Measurements from ENCODE around the gene SLC4A8.

Gene SLC4A8

DNA sequence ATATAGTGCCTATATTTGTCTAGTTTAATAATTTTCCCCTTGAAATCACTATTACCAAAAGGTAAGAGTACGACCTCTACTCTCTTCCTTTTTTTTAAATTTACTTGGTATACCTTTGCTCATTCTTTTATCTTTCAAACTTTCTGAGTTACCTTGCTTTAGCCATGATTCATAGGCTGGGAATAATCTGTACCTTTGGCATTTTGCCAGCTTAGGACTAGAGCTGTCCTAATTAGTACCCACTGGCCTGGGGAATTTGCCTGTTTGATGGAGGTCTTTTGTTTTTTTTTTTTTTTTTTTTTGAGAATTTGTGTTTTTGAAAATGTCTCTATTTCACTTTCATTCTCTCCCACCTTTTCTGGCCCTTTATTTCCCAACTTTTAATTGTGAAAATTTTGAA, 8.7 kb upstream of the SLC4A8 start:
- no peak for TF ChIP-seq ARNTL (CRISPR knock-in tag; IDR thresholded peaks at IDR 0.05; ENCODE audit: borderline replicate concordance, low read depth)
- TF ChIP-seq ZFP3 (CRISPR knock-in tag; IDR thresholded peaks at IDR 0.05), result no peak
- no peak for TF ChIP-seq SNAI2 (CRISPR knock-in tag; IDR thresholded peaks at IDR 0.05)
- no peak for TF ChIP-seq TCF4 (CRISPR knock-in tag; IDR thresholded peaks at IDR 0.05; ENCODE audit: borderline replicate concordance)
- TF ChIP-seq, protein P1, sequence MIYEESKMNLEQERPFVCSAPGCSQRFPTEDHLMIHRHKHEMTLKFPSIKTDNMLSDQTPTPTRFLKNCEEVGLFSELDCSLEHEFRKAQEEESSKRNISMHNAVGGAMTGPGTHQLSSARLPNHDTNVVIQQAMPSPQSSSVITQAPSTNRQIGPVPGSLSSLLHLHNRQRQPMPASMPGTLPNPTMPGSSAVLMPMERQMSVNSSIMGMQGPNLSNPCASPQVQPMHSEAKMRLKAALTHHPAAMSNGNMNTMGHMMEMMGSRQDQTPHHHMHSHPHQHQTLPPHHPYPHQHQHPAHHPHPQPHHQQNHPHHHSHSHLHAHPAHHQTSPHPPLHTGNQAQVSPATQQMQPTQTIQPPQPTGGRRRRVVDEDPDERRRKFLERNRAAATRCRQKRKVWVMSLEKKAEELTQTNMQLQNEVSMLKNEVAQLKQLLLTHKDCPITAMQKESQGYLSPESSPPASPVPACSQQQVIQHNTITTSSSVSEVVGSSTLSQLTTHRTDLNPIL (CRISPR knock-in tag; IDR thresholded peaks at IDR 0.05; ENCODE audit: low read depth), result no peak
- no peak for TF ChIP-seq ZNF70 (CRISPR knock-in tag; IDR thresholded peaks at IDR 0.05)
- TF ChIP-seq, protein P2, sequence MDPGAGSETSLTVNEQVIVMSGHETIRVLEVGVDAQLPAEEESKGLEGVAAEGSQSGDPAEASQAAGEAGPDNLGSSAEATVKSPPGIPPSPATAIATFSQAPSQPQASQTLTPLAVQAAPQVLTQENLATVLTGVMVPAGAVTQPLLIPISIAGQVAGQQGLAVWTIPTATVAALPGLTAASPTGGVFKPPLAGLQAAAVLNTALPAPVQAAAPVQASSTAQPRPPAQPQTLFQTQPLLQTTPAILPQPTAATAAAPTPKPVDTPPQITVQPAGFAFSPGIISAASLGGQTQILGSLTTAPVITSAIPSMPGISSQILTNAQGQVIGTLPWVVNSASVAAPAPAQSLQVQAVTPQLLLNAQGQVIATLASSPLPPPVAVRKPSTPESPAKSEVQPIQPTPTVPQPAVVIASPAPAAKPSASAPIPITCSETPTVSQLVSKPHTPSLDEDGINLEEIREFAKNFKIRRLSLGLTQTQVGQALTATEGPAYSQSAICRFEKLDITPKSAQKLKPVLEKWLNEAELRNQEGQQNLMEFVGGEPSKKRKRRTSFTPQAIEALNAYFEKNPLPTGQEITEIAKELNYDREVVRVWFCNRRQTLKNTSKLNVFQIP (CRISPR knock-in tag; IDR thresholded peaks at IDR 0.05; ENCODE audit: borderline replicate concordance, low read depth), result no peak
- TF ChIP-seq ZNF565 (CRISPR knock-in tag; conservative IDR thresholded peaks at IDR 0.05; ENCODE audit: low read depth), result no peak
- no peak for TF ChIP-seq ZFP30 (CRISPR knock-in tag; IDR thresholded peaks at IDR 0.05)
- no peak for TF ChIP-seq PPARA (CRISPR knock-in tag; IDR thresholded peaks at IDR 0.05; ENCODE audit: borderline replicate concordance)
- TF ChIP-seq ZC3H10 (CRISPR knock-in tag; IDR thresholded peaks at IDR 0.05), result no peak
- TF ChIP-seq ISL1 (CRISPR knock-in tag; IDR thresholded peaks at IDR 0.05), result no peak
- no peak for TF ChIP-seq ESRRG (CRISPR knock-in tag; IDR thresholded peaks at IDR 0.05)
- TF ChIP-seq, protein P3, sequence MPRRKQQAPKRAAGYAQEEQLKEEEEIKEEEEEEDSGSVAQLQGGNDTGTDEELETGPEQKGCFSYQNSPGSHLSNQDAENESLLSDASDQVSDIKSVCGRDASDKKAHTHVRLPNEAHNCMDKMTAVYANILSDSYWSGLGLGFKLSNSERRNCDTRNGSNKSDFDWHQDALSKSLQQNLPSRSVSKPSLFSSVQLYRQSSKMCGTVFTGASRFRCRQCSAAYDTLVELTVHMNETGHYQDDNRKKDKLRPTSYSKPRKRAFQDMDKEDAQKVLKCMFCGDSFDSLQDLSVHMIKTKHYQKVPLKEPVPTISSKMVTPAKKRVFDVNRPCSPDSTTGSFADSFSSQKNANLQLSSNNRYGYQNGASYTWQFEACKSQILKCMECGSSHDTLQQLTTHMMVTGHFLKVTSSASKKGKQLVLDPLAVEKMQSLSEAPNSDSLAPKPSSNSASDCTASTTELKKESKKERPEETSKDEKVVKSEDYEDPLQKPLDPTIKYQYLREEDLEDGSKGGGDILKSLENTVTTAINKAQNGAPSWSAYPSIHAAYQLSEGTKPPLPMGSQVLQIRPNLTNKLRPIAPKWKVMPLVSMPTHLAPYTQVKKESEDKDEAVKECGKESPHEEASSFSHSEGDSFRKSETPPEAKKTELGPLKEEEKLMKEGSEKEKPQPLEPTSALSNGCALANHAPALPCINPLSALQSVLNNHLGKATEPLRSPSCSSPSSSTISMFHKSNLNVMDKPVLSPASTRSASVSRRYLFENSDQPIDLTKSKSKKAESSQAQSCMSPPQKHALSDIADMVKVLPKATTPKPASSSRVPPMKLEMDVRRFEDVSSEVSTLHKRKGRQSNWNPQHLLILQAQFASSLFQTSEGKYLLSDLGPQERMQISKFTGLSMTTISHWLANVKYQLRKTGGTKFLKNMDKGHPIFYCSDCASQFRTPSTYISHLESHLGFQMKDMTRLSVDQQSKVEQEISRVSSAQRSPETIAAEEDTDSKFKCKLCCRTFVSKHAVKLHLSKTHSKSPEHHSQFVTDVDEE (CRISPR knock-in tag; IDR thresholded peaks at IDR 0.05), result no peak
- TF ChIP-seq, protein P4, sequence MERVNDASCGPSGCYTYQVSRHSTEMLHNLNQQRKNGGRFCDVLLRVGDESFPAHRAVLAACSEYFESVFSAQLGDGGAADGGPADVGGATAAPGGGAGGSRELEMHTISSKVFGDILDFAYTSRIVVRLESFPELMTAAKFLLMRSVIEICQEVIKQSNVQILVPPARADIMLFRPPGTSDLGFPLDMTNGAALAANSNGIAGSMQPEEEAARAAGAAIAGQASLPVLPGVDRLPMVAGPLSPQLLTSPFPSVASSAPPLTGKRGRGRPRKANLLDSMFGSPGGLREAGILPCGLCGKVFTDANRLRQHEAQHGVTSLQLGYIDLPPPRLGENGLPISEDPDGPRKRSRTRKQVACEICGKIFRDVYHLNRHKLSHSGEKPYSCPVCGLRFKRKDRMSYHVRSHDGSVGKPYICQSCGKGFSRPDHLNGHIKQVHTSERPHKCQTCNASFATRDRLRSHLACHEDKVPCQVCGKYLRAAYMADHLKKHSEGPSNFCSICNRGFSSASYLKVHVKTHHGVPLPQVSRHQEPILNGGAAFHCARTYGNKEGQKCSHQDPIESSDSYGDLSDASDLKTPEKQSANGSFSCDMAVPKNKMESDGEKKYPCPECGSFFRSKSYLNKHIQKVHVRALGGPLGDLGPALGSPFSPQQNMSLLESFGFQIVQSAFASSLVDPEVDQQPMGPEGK (CRISPR knock-in tag; IDR thresholded peaks at IDR 0.05; ENCODE audit: borderline replicate concordance), result no peak
- no peak for ATAC-seq

DNA sequence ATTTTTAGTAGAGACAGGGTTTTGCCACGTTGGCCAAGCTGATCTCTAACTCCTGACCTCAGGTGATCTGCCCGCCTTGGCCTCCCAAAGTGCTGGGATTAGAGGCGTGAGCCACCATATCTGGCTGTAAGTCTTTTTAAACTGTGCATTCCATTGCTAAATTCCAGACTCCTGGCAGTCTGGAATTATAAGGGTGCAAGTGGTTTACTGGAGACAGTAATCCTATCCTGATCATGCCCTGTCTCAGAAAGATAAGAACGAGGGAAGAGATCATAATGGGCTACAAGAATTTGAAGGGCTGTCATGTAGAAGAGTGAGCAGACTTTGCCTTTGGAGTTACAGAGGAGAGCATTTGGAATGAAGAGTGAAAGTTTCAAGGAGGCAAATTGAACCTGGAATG, 6.8 kb upstream of the SLC4A8 start:
- no peak for ATAC-seq
- no peak for TF ChIP-seq TCF4 (CRISPR knock-in tag; IDR thresholded peaks at IDR 0.05; ENCODE audit: borderline replicate concordance)
- TF ChIP-seq ZFP30 (CRISPR knock-in tag; IDR thresholded peaks at IDR 0.05), result no peak
- TF ChIP-seq RARB (CRISPR knock-in tag; IDR thresholded peaks at IDR 0.05), result no peak
- TF ChIP-seq PPARA (CRISPR knock-in tag; IDR thresholded peaks at IDR 0.05; ENCODE audit: borderline replicate concordance), result no peak
- TF ChIP-seq, protein P5, sequence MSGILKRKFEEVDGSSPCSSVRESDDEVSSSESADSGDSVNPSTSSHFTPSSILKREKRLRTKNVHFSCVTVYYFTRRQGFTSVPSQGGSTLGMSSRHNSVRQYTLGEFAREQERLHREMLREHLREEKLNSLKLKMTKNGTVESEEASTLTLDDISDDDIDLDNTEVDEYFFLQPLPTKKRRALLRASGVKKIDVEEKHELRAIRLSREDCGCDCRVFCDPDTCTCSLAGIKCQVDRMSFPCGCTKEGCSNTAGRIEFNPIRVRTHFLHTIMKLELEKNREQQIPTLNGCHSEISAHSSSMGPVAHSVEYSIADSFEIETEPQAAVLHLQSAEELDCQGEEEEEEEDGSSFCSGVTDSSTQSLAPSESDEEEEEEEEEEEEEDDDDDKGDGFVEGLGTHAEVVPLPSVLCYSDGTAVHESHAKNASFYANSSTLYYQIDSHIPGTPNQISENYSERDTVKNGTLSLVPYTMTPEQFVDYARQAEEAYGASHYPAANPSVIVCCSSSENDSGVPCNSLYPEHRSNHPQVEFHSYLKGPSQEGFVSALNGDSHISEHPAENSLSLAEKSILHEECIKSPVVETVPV (CRISPR knock-in tag; IDR thresholded peaks at IDR 0.05), result no peak
- TF ChIP-seq ZNF565 (CRISPR knock-in tag; conservative IDR thresholded peaks at IDR 0.05; ENCODE audit: low read depth), result no peak
- no peak; the same call in 1 of the 2 replicates for TF ChIP-seq GLIS3 (CRISPR knock-in tag; IDR thresholded peaks at IDR 0.05)
- TF ChIP-seq ZNF70 (CRISPR knock-in tag; IDR thresholded peaks at IDR 0.05), result no peak
- peak; percentile 65; the same call in 1 of the 2 replicates for TF ChIP-seq ZFP3 (CRISPR knock-in tag; IDR thresholded peaks at IDR 0.05)
- TF ChIP-seq, protein P1 (CRISPR knock-in tag; IDR thresholded peaks at IDR 0.05; ENCODE audit: low read depth), result no peak; the same call in 1 of the 2 replicates
- no peak for TF ChIP-seq ARNTL (CRISPR knock-in tag; IDR thresholded peaks at IDR 0.05; ENCODE audit: borderline replicate concordance, low read depth)
- no peak for TF ChIP-seq CSDC2 (CRISPR knock-in tag; IDR thresholded peaks at IDR 0.05)
- TF ChIP-seq, protein P2 (CRISPR knock-in tag; IDR thresholded peaks at IDR 0.05; ENCODE audit: borderline replicate concordance, low read depth), result no peak
- TF ChIP-seq ZNF8 (CRISPR knock-in tag; IDR thresholded peaks at IDR 0.05), result no peak
- no peak for TF ChIP-seq ZC3H10 (CRISPR knock-in tag; IDR thresholded peaks at IDR 0.05)
- TF ChIP-seq TOX (CRISPR knock-in tag; IDR thresholded peaks at IDR 0.05; ENCODE audit: borderline replicate concordance), result no peak
- TF ChIP-seq SNAI2 (CRISPR knock-in tag; IDR thresholded peaks at IDR 0.05), result peak; percentile 22; the same call in 1 of the 2 replicates
- TF ChIP-seq, protein P4 (CRISPR knock-in tag; IDR thresholded peaks at IDR 0.05; ENCODE audit: borderline replicate concordance), result no peak
- TF ChIP-seq ESRRG (CRISPR knock-in tag; IDR thresholded peaks at IDR 0.05), result no peak
- no peak for TF ChIP-seq OSR1 (CRISPR knock-in tag; IDR thresholded peaks at IDR 0.05)
- TF ChIP-seq BACH2 (CRISPR knock-in tag; IDR thresholded peaks at IDR 0.05; ENCODE audit: borderline replicate concordance), result no peak
